ENCODE measurements around the gene PPP1R12C. TPM values are rescaled to one million over a fixed set of nuclear protein-coding genes. Genes with fewer than 3 reads are reported as not detected.
A peak's percentile ranks its signal among the peaks of the same experiment; 100 is the strongest.
"Not testable (repeated sequence)": the region's sequence is repeated elsewhere in the genome, so short reads cannot be mapped to it uniquely, and the experiment has no call there.

PPP1R12C gene
- total and polyA plus RNA-seq, 4 donors = 20.4 to 128 (median 89.5) TPM

- Histone ChIP-seq H3K36me3 (ENCODE audit: control insufficient read depth, insufficient read depth, low read length) (no peaks in the 10 kb centered on the region), H3K4me1 (ENCODE audit: control insufficient read depth, insufficient read depth, low read length) (peaks cover 16% of the 10 kb centered on the region), H3K27me3 (ENCODE audit: control insufficient read depth, insufficient read depth, low read length) (peaks cover 57% of the 10 kb centered on the region), H3K9me3 (ENCODE audit: control insufficient read depth, insufficient read depth, low read length) (no peaks in the 10 kb centered on the region), H3K4me3 (ENCODE audit: low read depth, low read length) (no peak overlapping the region), H3K27ac (ENCODE audit: low read depth, low read length) (no peak overlapping the region)
- DNase-seq (ENCODE audit: low read depth in 4 of 6, low spot score in 6 of 6) = no peak
- WGBS (ENCODE audit: insufficient coverage) = 56% methylated on average over 4 of the region's 4 CpGs
Measured at GRCh38 chr19:55158423-55158822, 41.0 kb upstream of the PPP1R12C start.

GRCh38 chr19:55157064-55157908 is 39.8 kb upstream of the PPP1R12C start, which contains the start of gene TNNI3:
Gene TNNI3 (minus strand): TSS chr19:55157732. CDS start chr19:55157589, 143 bp downstream.
- H3K4me3 ChIP-seq (ENCODE audit: low read depth, low read length) = no peak within 1 kb of the TSS
- H3K9me3 ChIP-seq (ENCODE audit: control insufficient read depth, insufficient read depth, low read length) = no peaks in the 10 kb centered on the region
- H3K4me1 ChIP-seq (ENCODE audit: control insufficient read depth, insufficient read depth, low read length) = peaks cover 16% of the 10 kb centered on the region
- WGBS (ENCODE audit: insufficient coverage) = 43% methylated on average over 24 of the region's 39 CpGs
- no peaks in the 10 kb centered on the region for H3K36me3 ChIP-seq (ENCODE audit: control insufficient read depth, insufficient read depth, low read length)
- H3K27ac ChIP-seq (ENCODE audit: low read depth, low read length) = no peak within 1 kb of the TSS
- peaks cover 52% of the 10 kb centered on the region for H3K27me3 ChIP-seq (ENCODE audit: control insufficient read depth, insufficient read depth, low read length)
- DNase-seq (ENCODE audit: low read depth in 4 of 6, low spot score in 6 of 6) = no peak

- H3K4me3 ChIP-seq (ENCODE audit: low read depth, low read length) = peak overlapping the region; percentile 16
- H3K27ac ChIP-seq (ENCODE audit: low read depth, low read length) = no peak overlapping the region
- no peaks in the 10 kb centered on the region for H3K9me3 ChIP-seq (ENCODE audit: control insufficient read depth, insufficient read depth, low read length)
- H3K36me3 ChIP-seq (ENCODE audit: control insufficient read depth, insufficient read depth, low read length) = no peaks in the 10 kb centered on the region
- H3K27me3 ChIP-seq (ENCODE audit: control insufficient read depth, insufficient read depth, low read length) = peaks cover 44% of the 10 kb centered on the region
- under 1% methylated on average over 41 of the region's 52 CpGs for WGBS (ENCODE audit: insufficient coverage)
- peak in 2 of 6 donors; percentile 47 to 77 for DNase-seq (ENCODE audit: low read depth in 4 of 6, low spot score in 6 of 6)
- peaks cover 16% of the 10 kb centered on the region for H3K4me1 ChIP-seq (ENCODE audit: control insufficient read depth, insufficient read depth, low read length)
Measured at GRCh38 chr19:55156202-55157063, 39.0 kb upstream of the PPP1R12C start.

GRCh38 chr19:55155784-55156183 is 38.3 kb upstream of the PPP1R12C start:
- Histone ChIP-seq H3K4me1 (ENCODE audit: control insufficient read depth, insufficient read depth, low read length) (peaks cover 16% of the 10 kb centered on the region), H3K4me3 (ENCODE audit: low read depth, low read length) (peak overlapping the region; percentile 16), H3K27me3 (ENCODE audit: control insufficient read depth, insufficient read depth, low read length) (peaks cover 37% of the 10 kb centered on the region)
- not testable (repeated sequence) for H3K9me3 ChIP-seq (ENCODE audit: control insufficient read depth, insufficient read depth, low read length); DNase-seq (ENCODE audit: low read depth in 4 of 6, low spot score in 6 of 6); H3K36me3 ChIP-seq (ENCODE audit: control insufficient read depth, insufficient read depth, low read length); H3K27ac ChIP-seq (ENCODE audit: low read depth, low read length)
- 8% methylated on average over 5 of the region's 5 CpGs for WGBS (ENCODE audit: insufficient coverage)

- Histone ChIP-seq H3K36me3 (ENCODE audit: control insufficient read depth, insufficient read depth, low read length) (no peaks in the 10 kb centered on the region), H3K4me3 (ENCODE audit: low read depth, low read length) (no peak overlapping the region), H3K9me3 (ENCODE audit: control insufficient read depth, insufficient read depth, low read length) (no peaks in the 10 kb centered on the region), H3K4me1 (ENCODE audit: control insufficient read depth, insufficient read depth, low read length) (peaks cover 16% of the 10 kb centered on the region), H3K27me3 (ENCODE audit: control insufficient read depth, insufficient read depth, low read length) (peaks cover 36% of the 10 kb centered on the region), H3K27ac (ENCODE audit: low read depth, low read length) (no peak overlapping the region)
- 87% methylated on average over 10 of the region's 12 CpGs for WGBS (ENCODE audit: insufficient coverage)
- no peak for DNase-seq (ENCODE audit: low read depth in 4 of 6, low spot score in 6 of 6)
Measured at GRCh38 chr19:55153652-55154264, 36.3 kb upstream of the PPP1R12C start.

GRCh38 chr19:55152017-55152416 is 34.6 kb upstream of the PPP1R12C start:
- H3K9me3 ChIP-seq (ENCODE audit: control insufficient read depth, insufficient read depth, low read length) = no peaks in the 10 kb centered on the region
- peak in 1 of 6 donors; percentile 70 for DNase-seq (ENCODE audit: low read depth in 4 of 6, low spot score in 6 of 6)
- peaks cover 42% of the 10 kb centered on the region for H3K27me3 ChIP-seq (ENCODE audit: control insufficient read depth, insufficient read depth, low read length)
- H3K27ac ChIP-seq (ENCODE audit: low read depth, low read length) = no peak overlapping the region
- peaks cover 14% of the 10 kb centered on the region for H3K4me1 ChIP-seq (ENCODE audit: control insufficient read depth, insufficient read depth, low read length)
- H3K36me3 ChIP-seq (ENCODE audit: control insufficient read depth, insufficient read depth, low read length) = no peaks in the 10 kb centered on the region
- no peak overlapping the region for H3K4me3 ChIP-seq (ENCODE audit: low read depth, low read length)

GRCh38 chr19:55149078-55150003 is 31.9 kb upstream of the PPP1R12C start, which contains the start of gene TNNT1:
Gene TNNT1 (minus strand): TSS chr19:55149206. CDS start chr19:55147157, 2,049 bp downstream.
- H3K9me3 ChIP-seq (ENCODE audit: control insufficient read depth, insufficient read depth, low read length) = no peaks in the 10 kb centered on the region
- no peak within 1 kb of the TSS for H3K27ac ChIP-seq (ENCODE audit: low read depth, low read length)
- WGBS (ENCODE audit: insufficient coverage) = 8% methylated on average over 13 of the region's 18 CpGs
- H3K4me1 ChIP-seq (ENCODE audit: control insufficient read depth, insufficient read depth, low read length) = peaks cover 10% of the 10 kb centered on the region
- no peak for DNase-seq (ENCODE audit: low read depth in 4 of 6, low spot score in 6 of 6)
- peaks cover 55% of the 10 kb centered on the region for H3K27me3 ChIP-seq (ENCODE audit: control insufficient read depth, insufficient read depth, low read length)
- no peak within 1 kb of the TSS for H3K4me3 ChIP-seq (ENCODE audit: low read depth, low read length)
- no peaks in the 10 kb centered on the region for H3K36me3 ChIP-seq (ENCODE audit: control insufficient read depth, insufficient read depth, low read length)

- Histone ChIP-seq H3K36me3 (ENCODE audit: control insufficient read depth, insufficient read depth, low read length) (no peaks in the 10 kb centered on the region), H3K27me3 (ENCODE audit: control insufficient read depth, insufficient read depth, low read length) (peaks cover 64% of the 10 kb centered on the region), H3K4me1 (ENCODE audit: control insufficient read depth, insufficient read depth, low read length) (peaks cover 10% of the 10 kb centered on the region), H3K9me3 (ENCODE audit: control insufficient read depth, insufficient read depth, low read length) (no peaks in the 10 kb centered on the region), H3K4me3 (ENCODE audit: low read depth, low read length) (no peak overlapping the region), H3K27ac (ENCODE audit: low read depth, low read length) (no peak overlapping the region)
- 21% methylated on average over 6 of the region's 9 CpGs for WGBS (ENCODE audit: insufficient coverage)
- no peak for DNase-seq (ENCODE audit: low read depth in 4 of 6, low spot score in 6 of 6)
Measured at GRCh38 chr19:55147545-55148251, 30.3 kb upstream of the PPP1R12C start.
